Ascending aorta (tissue), 2 donors: Measurements from ENCODE around the gene SLC12A5. TPM values are rescaled to one million over a fixed set of nuclear protein-coding genes. Genes with fewer than 3 reads are reported as not detected.

Experiments
- DNase-seq, 2 donors: peaks; one replicate each; pipeline ENCODE4 v3.0.0-alpha.2; 2019; ENCODE audit warnings: low spot score in 2 of 2
- H3K27ac ChIP-seq, 2 donors: fragments of 200-600 bp; sonication (generic); one replicate each; pipeline ENCODE4 v1.5.1; 2016 to 2017; ENCODE audit warnings: mild to moderate bottlenecking in 1 of 2
- H3K27me3 ChIP-seq: fragments of 200-600 bp; sonication (generic); one replicate; pipeline ENCODE4 v1.5.1; 2017
- H3K36me3 ChIP-seq, 2 donors: fragments of 200-600 bp; sonication (generic); one replicate each; pipeline ENCODE4 v1.5.1; 2016
- H3K4me1 ChIP-seq, 2 donors: fragments of 200-600 bp; sonication (generic); one replicate each; pipeline ENCODE4 v1.5.1; 2016 to 2017; ENCODE audit warnings: mild to moderate bottlenecking in 1 of 2
- H3K4me3 ChIP-seq, 2 donors: fragments of 200-600 bp; sonication (generic); one replicate each; pipeline ENCODE4 v1.5.1; 2016 to 2017; ENCODE audit warnings: mild to moderate bottlenecking in 1 of 2
- H3K9me3 ChIP-seq, 2 donors: fragments of 200-600 bp; sonication (generic); one replicate each; pipeline ENCODE4 v1.5.1; 2016
- intact Hi-C: fragments of 100-400 bp; cut with DNase I; formaldehyde crosslinking; loops from one replicate; pipeline ENCODE4 v1.15.1; 2023
- total RNA-seq: library from RNA; depleted of rRNA; stranded (reverse); fragments of >200 nt; gene quantifications from one replicate; pipeline ENCODE4 v1.1.0, GENCODE V29; 2016
- TF ChIP-seq, protein P1 (sequence below), 3 experiments: fragments of 200-600 bp in 2 of 3; fragments of 450-650 bp in 1 of 3; sonication (generic) in 2 of 3; IDR thresholded peaks; one replicate each; pipeline ENCODE4 v1.5.1; 2016 to 2019; ENCODE audit warnings: antibody characterized with exemption in 3 of 3, mild to moderate bottlenecking in 1 of 3, moderate library complexity in 1 of 3

The SLC12A5 gene
- total RNA-seq, 1 donor from 2014 or later, result not detected

- Histone ChIP-seq H3K4me3 (no peak overlapping the region), H3K9me3 (no peaks in the 10 kb centered on the region), H3K36me3 (no peaks in the 10 kb centered on the region), H3K27me3 (peaks cover 22% of the 10 kb centered on the region), H3K27ac (no peak overlapping the region), H3K4me1 (peaks cover 0 to 3% of the 10 kb centered on the region in 2 donors)
- TF ChIP-seq, protein P1, sequence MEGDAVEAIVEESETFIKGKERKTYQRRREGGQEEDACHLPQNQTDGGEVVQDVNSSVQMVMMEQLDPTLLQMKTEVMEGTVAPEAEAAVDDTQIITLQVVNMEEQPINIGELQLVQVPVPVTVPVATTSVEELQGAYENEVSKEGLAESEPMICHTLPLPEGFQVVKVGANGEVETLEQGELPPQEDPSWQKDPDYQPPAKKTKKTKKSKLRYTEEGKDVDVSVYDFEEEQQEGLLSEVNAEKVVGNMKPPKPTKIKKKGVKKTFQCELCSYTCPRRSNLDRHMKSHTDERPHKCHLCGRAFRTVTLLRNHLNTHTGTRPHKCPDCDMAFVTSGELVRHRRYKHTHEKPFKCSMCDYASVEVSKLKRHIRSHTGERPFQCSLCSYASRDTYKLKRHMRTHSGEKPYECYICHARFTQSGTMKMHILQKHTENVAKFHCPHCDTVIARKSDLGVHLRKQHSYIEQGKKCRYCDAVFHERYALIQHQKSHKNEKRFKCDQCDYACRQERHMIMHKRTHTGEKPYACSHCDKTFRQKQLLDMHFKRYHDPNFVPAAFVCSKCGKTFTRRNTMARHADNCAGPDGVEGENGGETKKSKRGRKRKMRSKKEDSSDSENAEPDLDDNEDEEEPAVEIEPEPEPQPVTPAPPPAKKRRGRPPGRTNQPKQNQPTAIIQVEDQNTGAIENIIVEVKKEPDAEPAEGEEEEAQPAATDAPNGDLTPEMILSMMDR (IDR thresholded peaks at IDR 0.05), result no peak
- no peak for DNase-seq
- intact Hi-C loops, result no loop called here
Measured at GRCh38 chr20:46009816-46010215, 19.2 kb upstream of the SLC12A5 start.

DNA sequence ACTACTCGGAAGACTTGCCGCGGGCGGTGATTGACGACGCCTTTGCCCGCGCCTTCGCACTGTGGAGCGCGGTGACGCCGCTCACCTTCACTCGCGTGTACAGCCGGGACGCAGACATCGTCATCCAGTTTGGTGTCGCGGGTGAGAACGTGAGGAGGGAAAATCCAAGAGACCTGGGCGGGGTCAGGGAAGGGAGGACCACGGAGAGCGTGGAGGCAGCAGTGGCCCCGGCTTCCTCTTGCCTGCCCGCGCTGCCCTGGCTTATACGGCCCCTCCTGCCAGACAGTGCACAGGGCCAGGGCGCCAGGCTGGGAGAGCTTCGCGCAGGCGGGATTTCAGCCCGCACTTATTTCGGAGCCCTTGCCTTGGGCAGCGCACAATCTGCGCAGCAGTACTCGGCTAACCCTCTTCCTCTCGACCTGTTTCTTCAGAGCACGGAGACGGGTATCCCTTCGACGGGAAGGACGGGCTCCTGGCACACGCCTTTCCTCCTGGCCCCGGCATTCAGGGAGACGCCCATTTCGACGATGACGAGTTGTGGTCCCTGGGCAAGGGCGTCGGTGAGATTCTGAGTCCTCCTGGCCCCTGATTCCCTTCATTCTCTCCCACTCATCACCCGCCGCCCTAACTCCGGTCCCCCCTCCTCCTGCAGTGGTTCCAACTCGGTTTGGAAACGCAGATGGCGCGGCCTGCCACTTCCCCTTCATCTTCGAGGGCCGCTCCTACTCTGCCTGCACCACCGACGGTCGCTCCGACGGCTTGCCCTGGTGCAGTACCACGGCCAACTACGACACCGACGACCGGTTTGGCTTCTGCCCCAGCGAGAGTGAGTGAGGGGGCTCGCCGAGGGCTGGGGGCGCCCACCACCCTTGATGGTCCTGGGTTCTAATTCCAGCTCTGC lies 18.3 kb upstream of the SLC12A5 start:
- H3K4me3 ChIP-seq, result peak overlapping the region in 1 of 2 donors; percentile 16
- H3K36me3 ChIP-seq, result no peaks in the 10 kb centered on the region
- no peaks in the 10 kb centered on the region for H3K9me3 ChIP-seq
- intact Hi-C loops, result no loop called here
- peaks cover 0 to 3% of the 10 kb centered on the region in 2 donors for H3K4me1 ChIP-seq
- no peak overlapping the region for H3K27ac ChIP-seq
- H3K27me3 ChIP-seq, result peaks cover 22% of the 10 kb centered on the region
- TF ChIP-seq, protein P1 (IDR thresholded peaks at IDR 0.05), result no peak
- DNase-seq, result no peak

DNA sequence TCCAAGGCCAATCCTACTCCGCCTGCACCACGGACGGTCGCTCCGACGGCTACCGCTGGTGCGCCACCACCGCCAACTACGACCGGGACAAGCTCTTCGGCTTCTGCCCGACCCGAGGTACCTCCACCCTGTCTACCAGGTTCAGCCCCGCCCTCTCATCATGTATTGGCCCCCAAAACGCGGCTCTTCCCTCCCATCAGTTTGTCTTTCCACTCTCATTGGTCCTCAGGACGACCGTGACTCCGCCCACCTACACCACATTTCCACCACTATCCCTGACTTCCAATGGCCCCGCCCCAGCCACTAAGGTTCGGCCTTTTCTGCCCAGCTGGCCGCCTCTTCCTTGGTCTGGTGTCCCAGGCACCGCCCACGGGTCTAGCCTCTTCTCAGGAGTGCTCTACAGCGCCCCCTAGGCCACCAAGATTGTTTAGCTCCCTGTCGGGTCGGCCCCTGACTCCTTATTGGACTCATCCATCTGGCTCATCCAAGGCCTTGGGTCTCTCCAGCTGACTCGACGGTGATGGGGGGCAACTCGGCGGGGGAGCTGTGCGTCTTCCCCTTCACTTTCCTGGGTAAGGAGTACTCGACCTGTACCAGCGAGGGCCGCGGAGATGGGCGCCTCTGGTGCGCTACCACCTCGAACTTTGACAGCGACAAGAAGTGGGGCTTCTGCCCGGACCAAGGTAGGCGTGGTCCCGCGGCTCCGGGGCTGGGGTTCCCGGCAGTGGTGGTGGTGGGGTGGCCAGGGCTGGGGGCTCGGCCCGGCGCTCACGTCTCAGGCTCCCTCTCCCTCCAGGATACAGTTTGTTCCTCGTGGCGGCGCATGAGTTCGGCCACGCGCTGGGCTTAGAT lies 17.2 kb upstream of the SLC12A5 start:
- no peak overlapping the region for H3K4me3 ChIP-seq
- H3K36me3 ChIP-seq, result no peaks in the 10 kb centered on the region
- H3K4me1 ChIP-seq, result peaks cover 0 to 3% of the 10 kb centered on the region in 2 donors
- peak in 1 of 2 donors; percentile 44 for DNase-seq
- TF ChIP-seq, protein P1 (IDR thresholded peaks at IDR 0.05), result no peak
- no peaks in the 10 kb centered on the region for H3K9me3 ChIP-seq
- H3K27ac ChIP-seq, result no peak overlapping the region
- H3K27me3 ChIP-seq, result peaks cover 22% of the 10 kb centered on the region
- intact Hi-C loops, result no loop called here

- TF ChIP-seq, protein P1 (IDR thresholded peaks at IDR 0.05), result no peak
- no peak overlapping the region for H3K4me3 ChIP-seq
- peaks cover 0 to 3% of the 10 kb centered on the region in 2 donors for H3K4me1 ChIP-seq
- no peaks in the 10 kb centered on the region for H3K36me3 ChIP-seq
- intact Hi-C loops, result no loop called here
- H3K27me3 ChIP-seq, result peaks cover 22% of the 10 kb centered on the region
- DNase-seq, result no peak
- no peak overlapping the region for H3K27ac ChIP-seq
- no peaks in the 10 kb centered on the region for H3K9me3 ChIP-seq
Measured at GRCh38 chr20:46012921-46013320, 16.1 kb upstream of the SLC12A5 start.

GRCh38 chr20:46013322-46013828 lies 15.6 kb upstream of the SLC12A5 start:
- intact Hi-C loops, result no loop called here
- H3K36me3 ChIP-seq, result no peaks in the 10 kb centered on the region
- H3K4me1 ChIP-seq, result peaks cover 0 to 3% of the 10 kb centered on the region in 2 donors
- H3K27ac ChIP-seq, result no peak overlapping the region
- no peaks in the 10 kb centered on the region for H3K9me3 ChIP-seq
- no peak overlapping the region for H3K4me3 ChIP-seq
- H3K27me3 ChIP-seq, result peaks cover 22% of the 10 kb centered on the region
- DNase-seq, result no peak
- TF ChIP-seq, protein P1 (IDR thresholded peaks at IDR 0.05), result no peak
